IMR-90 (cell line): ENCODE measurements around the gene TMEM132A. TPM values are rescaled to one million over a fixed set of nuclear protein-coding genes. Genes with fewer than 3 reads are reported as not detected.

ENCODE experiments used
- ATAC-seq: fragments of 200-7000 bp; cut with Tn5 transposase; 2 replicates; pipeline ENCODE4 v1.9.1; 2020; ENCODE audit warnings: low read depth, mild to moderate bottlenecking, moderate library complexity
- BruUV-seq: library from RNA; stranded (reverse); fragments of 400-500 nt; replicated peaks from 2 replicates; lab custom pipeline; 2021; lab: Mats Ljungman, UMichigan
- CTCF ChIA-PET: fragments of 300-600 bp; formaldehyde crosslinking; extraction: SDS; loops from one replicate; lab custom pipeline; 2021; ENCODE audit warnings: antibody characterized with exemption; lab: Yijun Ruan, JAX
- POLR2A ChIA-PET: fragments of 300-600 bp; sonication (Branson Sonifier 250); formaldehyde crosslinking; loops from one replicate; lab custom pipeline; 2022; ENCODE audit warnings: antibody characterized with exemption; ENCODE audit not compliant: unreplicated experiment; lab: Charles Lee
- DNase-seq: peaks from one replicate; pipeline ENCODE4 v3.0.0; 2013
- H2AFZ ChIP-seq: replicated peaks from 2 replicates; pipeline ENCODE3; 2013; ENCODE audit warnings: low read length, mild to moderate bottlenecking; ENCODE audit not compliant: poor library complexity
- H2AK5ac ChIP-seq: 2 replicates; pipeline ENCODE4 v1.6.1; 2013; ENCODE audit warnings: low read depth, low read length, inconsistent platforms
- H2AK9ac ChIP-seq: replicated peaks from 2 replicates; pipeline ENCODE3; 2013; ENCODE audit warnings: mild to moderate bottlenecking, low read depth, low read length, moderate library complexity; ENCODE audit not compliant: poor library complexity
- H2BK120ac ChIP-seq: 2 replicates; pipeline ENCODE4 v1.6.1; 2013; ENCODE audit warnings: low read depth, low read length, inconsistent platforms
- H2BK15ac ChIP-seq: 3 replicates; pipeline ENCODE4 v1.6.1; 2013; ENCODE audit warnings: low read depth, low read length, inconsistent platforms
- H2BK20ac ChIP-seq: 2 replicates; pipeline ENCODE4 v1.6.1; 2013; ENCODE audit warnings: low read depth, mild to moderate bottlenecking, inconsistent platforms, low read length, moderate library complexity
- H2BK5ac ChIP-seq: 2 replicates; pipeline ENCODE4 v1.6.1; 2013; ENCODE audit warnings: mild to moderate bottlenecking, low read depth, low read length, inconsistent platforms; ENCODE audit not compliant: poor library complexity, severe bottlenecking
- H3K14ac ChIP-seq: replicated peaks from 2 replicates; pipeline ENCODE4 v1.6.1; 2013; ENCODE audit warnings: low read depth, low read length, inconsistent platforms
- H3K18ac ChIP-seq: 2 replicates; pipeline ENCODE4 v1.6.1; 2013; ENCODE audit warnings: low read depth, low read length, control low read depth
- H3K23ac ChIP-seq: 2 replicates; pipeline ENCODE4 v1.6.1; 2013; ENCODE audit warnings: low read depth, low read length, inconsistent platforms
- H3K27ac ChIP-seq: 2 replicates; pipeline ENCODE4 v1.5.1; 2013; ENCODE audit warnings: mild to moderate bottlenecking, control low read depth, low read length; ENCODE audit not compliant: insufficient read depth
- H3K27me3 ChIP-seq: 2 replicates; pipeline ENCODE4 v1.6.1; 2013; ENCODE audit warnings: low read length; ENCODE audit not compliant: control insufficient read depth, insufficient read depth
- H3K36me3 ChIP-seq: 2 replicates; pipeline ENCODE4 v1.6.1; 2013; ENCODE audit warnings: low read length, mixed read lengths; ENCODE audit not compliant: control insufficient read depth, insufficient read depth
- H3K4ac ChIP-seq: 2 replicates; pipeline ENCODE4 v1.6.1; 2013; ENCODE audit warnings: low read depth, low read length, inconsistent platforms
- H3K4me1 ChIP-seq: 2 replicates; pipeline ENCODE4 v1.6.1; 2013; ENCODE audit warnings: low read length, mixed read lengths; ENCODE audit not compliant: control insufficient read depth, insufficient read depth
- H3K4me2 ChIP-seq: 2 replicates; pipeline ENCODE4 v1.6.1; 2013; ENCODE audit warnings: low read depth, mild to moderate bottlenecking, control low read depth, low read length, moderate library complexity
- H3K4me3 ChIP-seq: 2 replicates; pipeline ENCODE4 v1.5.1; 2013; ENCODE audit warnings: low read depth, mild to moderate bottlenecking, control low read depth, low read length, moderate library complexity; ENCODE audit not compliant: insufficient read depth
- H3K56ac ChIP-seq: 2 replicates; pipeline ENCODE4 v1.6.1; 2013; ENCODE audit warnings: low read length, inconsistent platforms; ENCODE audit not compliant: insufficient read depth; ENCODE audit errors: extremely low read depth
- H3K79me1 ChIP-seq, 2 experiments: 2 replicates each; pipeline ENCODE4 v1.6.1; 2013; ENCODE audit warnings: low read length in 2 of 2, inconsistent platforms in 1 of 2, low read depth in 1 of 2
- H3K9ac ChIP-seq: 2 replicates; pipeline ENCODE4 v1.6.1; 2013; ENCODE audit warnings: low read depth, low read length, control low read depth
- H3K9me1 ChIP-seq: 2 replicates; pipeline ENCODE4 v1.6.1; 2013; ENCODE audit warnings: low read length, inconsistent platforms; ENCODE audit not compliant: insufficient read depth
- H3K9me3 ChIP-seq: 2 replicates; pipeline ENCODE4 v1.6.1; 2013; ENCODE audit warnings: low read length; ENCODE audit not compliant: control insufficient read depth, insufficient read depth
- H4K20me1 ChIP-seq: 2 replicates; pipeline ENCODE4 v1.6.1; 2013; ENCODE audit warnings: low read length, inconsistent platforms; ENCODE audit not compliant: insufficient read depth
- H4K5ac ChIP-seq: 2 replicates; pipeline ENCODE4 v1.6.1; 2013; ENCODE audit warnings: mild to moderate bottlenecking, low read depth, low read length, control low read depth
- H4K8ac ChIP-seq, 2 experiments: 2 replicates each; pipeline ENCODE4 v1.6.1; 2013; ENCODE audit warnings: low read depth in 2 of 2, low read length in 2 of 2, control low read depth in 1 of 2, inconsistent platforms in 1 of 2
- H4K91ac ChIP-seq: 2 replicates; pipeline ENCODE4 v1.6.1; 2013; ENCODE audit warnings: low read depth, low read length, inconsistent platforms; ENCODE audit not compliant: insufficient read depth
- CEBPB ChIP-seq: IDR thresholded peaks from 2 replicates; pipeline ENCODE4 v1.6.1; 2012; ENCODE audit warnings: low read depth, low read length, improper control_type of control experiment
- WGBS, 2 experiments: methylation state at CpG; one replicate each; pipeline versions ENCODE4 v1.1.5 to v1.1.7; 2013; ENCODE audit warnings: missing lambda C conversion rate in 2 of 2; ENCODE audit not compliant: insufficient read length in 1 of 2; ENCODE audit errors: extremely low coverage in 2 of 2; 5-methylcytosine and 5-hydroxymethylcytosine counted together
- dilution Hi-C: fragments of 300-500 bp; cut with HindIII; formaldehyde crosslinking; loops from one replicate; pipeline ENCODE4 v1.14.3; 2018; ENCODE audit warnings: low sequenced_read_pairs; ENCODE audit not compliant: unreplicated experiment
- in situ Hi-C: fragments of 300-500 bp; cut with MboI; formaldehyde crosslinking; loops from 3 replicates; pipeline ENCODE4 v1.14.3; 2019; ENCODE audit warnings: low sequenced_read_pairs, inconsistent platforms, mixed read lengths
- intact Hi-C: fragments of 100-400 bp; cut with micrococcal nuclease; formaldehyde crosslinking; loops from 2 replicates; pipeline ENCODE4 v1.10.0; 2022
- polyA plus RNA-seq, 3 experiments: library from polyadenylated mRNA; depleted of rRNA; stranded (reverse); fragments of >200 nt; gene quantifications; 2 replicates each; pipeline ENCODE4 v1.2.3, GENCODE V29; 2012; ENCODE audit warnings: low replicate concordance in 1 of 3
- total RNA-seq: library from RNA; depleted of rRNA; stranded (reverse); fragments of >200 nt; gene quantifications from 2 replicates; pipeline ENCODE4 v1.2.3, GENCODE V29; 2012

TMEM132A gene
- total and polyA plus RNA-seq, 2 of the 4 experiments (the other 2 are of a cell fraction) = 7.7 to 64.2 TPM

- Histone ChIP-seq H2AFZ (no peak overlapping the region), H2BK20ac (no peak overlapping the region), H3K9ac (no peak overlapping the region), H3K23ac (no peak overlapping the region), H2AK9ac (no peak overlapping the region), H3K79me1 (no peaks in the 10 kb centered on the region), H3K36me3 (peaks cover 34% of the 10 kb centered on the region), H2BK5ac (no peak overlapping the region), H3K4me1 (peaks cover 4% of the 10 kb centered on the region; the same call in 1 of the 2 replicates), H2BK15ac (no peak overlapping the region), H3K9me1 (no peaks in the 10 kb centered on the region), H4K91ac (no peak overlapping the region), H3K18ac (no peak overlapping the region), H3K4ac (no peak overlapping the region), H3K27ac (no peak overlapping the region), H3K9me3 (no peaks in the 10 kb centered on the region), H3K27me3 (no peaks in the 10 kb centered on the region), H3K14ac (no peak overlapping the region), H3K4me2 (no peak overlapping the region), H4K5ac (no peak overlapping the region), H4K20me1 (no peaks in the 10 kb centered on the region), H2BK120ac (no peak overlapping the region), H4K8ac (no peak overlapping the region), H2AK5ac (no peak overlapping the region), H3K4me3 (no peak overlapping the region), H3K56ac (no peak overlapping the region)
- DNase-seq (no peak), ATAC-seq (no peak)
- dilution Hi-C loops = no loop called here
- no peak for TF ChIP-seq CEBPB
- in situ Hi-C loops = no loop called here
- WGBS, 2 experiments = 94% methylated on average over 5 of the region's 9 CpGs; no CpG with 5 or more reads in 1 of the 2 experiments
- ChIA-PET CTCF (no interaction called here), POLR2A (no interaction called here)
- BruUV-seq = no TSS peak
- intact Hi-C loops = no loop called here
Observed at GRCh38 chr11:60938500-60938899, 14.2 kb downstream of the TMEM132A start.
